Panc1 (cell line): Measurements from ENCODE around the gene GNB2. TPM values are rescaled to one million over a fixed set of nuclear protein-coding genes. Genes with fewer than 3 reads are reported as not detected.

Source experiments
- total RNA-seq: library from RNA; stranded (reverse); gene quantifications from one replicate; pipeline ENCODE4 v1.2.1, GENCODE V29; 2021; ENCODE audit not compliant: unreplicated experiment

The GNB2 gene
- total RNA-seq, 1 experiment from 2014 or later: 289 TPM

Other genes with a start within 250 kb of the GNB2 start
- gene ZCWPW1, start 245.0 kb upstream of the GNB2 start, total RNA-seq: 6.5 TPM
- 72.1 TPM for gene MEPCE, start 243.9 kb upstream of the GNB2 start, total RNA-seq
- 74.4 TPM for gene PPP1R35, start 237.2 kb upstream of the GNB2 start, total RNA-seq
- gene SPACDR, start 209.5 kb upstream of the GNB2 start, total RNA-seq: 1.5 TPM
- gene TSC22D4, start 194.5 kb upstream of the GNB2 start, total RNA-seq: 82.6 TPM
- gene NYAP1, start 189.8 kb upstream of the GNB2 start, total RNA-seq: 4.0 TPM
- gene AGFG2, start 134.5 kb upstream of the GNB2 start, total RNA-seq: 42.5 TPM
- gene SAP25, start 99.8 kb upstream of the GNB2 start, total RNA-seq: 3.0 TPM
- 66.4 TPM for gene LRCH4, start 87.6 kb upstream of the GNB2 start, total RNA-seq
- gene FBXO24, start 87.4 kb upstream of the GNB2 start, total RNA-seq: 0.59 TPM
- gene PCOLCE, start 71.4 kb upstream of the GNB2 start, total RNA-seq: 13.8 TPM
- gene MOSPD3, start 61.2 kb upstream of the GNB2 start, total RNA-seq: 25.0 TPM
- 9.1 TPM for gene TFR2, start 32.2 kb upstream of the GNB2 start, total RNA-seq
- not detected for gene ACTL6B, start 17.3 kb upstream of the GNB2 start, total RNA-seq
- 52.6 TPM for gene GIGYF1, start 20.5 kb downstream of the GNB2 start, total RNA-seq
- 52.3 TPM for gene POP7, start 32.4 kb downstream of the GNB2 start, total RNA-seq
- gene EPO, start 46.7 kb downstream of the GNB2 start, total RNA-seq: not detected
- not detected for gene ZAN, start 59.9 kb downstream of the GNB2 start, total RNA-seq
- 192 TPM for gene EPHB4, start 153.8 kb downstream of the GNB2 start, total RNA-seq
- gene SLC12A9, start 179.0 kb downstream of the GNB2 start, total RNA-seq: 31.1 TPM
- gene TRIP6, start 193.6 kb downstream of the GNB2 start, total RNA-seq: 3.2 TPM
- gene SRRT, start 201.4 kb downstream of the GNB2 start, total RNA-seq: 248 TPM
- gene UFSP1, start 216.0 kb downstream of the GNB2 start, total RNA-seq: 3.3 TPM
- 10.4 TPM for gene ACHE, start 222.1 kb downstream of the GNB2 start, total RNA-seq